Activated naive CD8-positive, alpha-beta T cell (primary cell): ENCODE results near the gene FCHSD2.
"Not testable (repeated sequence)": the region's sequence is repeated elsewhere in the genome, so short reads cannot be mapped to it uniquely, and the experiment has no call there.

Experiments
- H3K27ac Mint-ChIP-seq: one replicate; pipeline ENCODE4 v1.8.0; 2021; ENCODE audit warnings: mixed read lengths
- H3K27me3 Mint-ChIP-seq: one replicate; pipeline ENCODE4 v1.8.0; 2021; ENCODE audit warnings: mixed read lengths
- H3K36me3 Mint-ChIP-seq: one replicate; pipeline ENCODE4 v1.8.0; 2021; ENCODE audit warnings: mixed read lengths
- H3K4me1 Mint-ChIP-seq: one replicate; pipeline ENCODE4 v1.8.0; 2021; ENCODE audit warnings: low read depth, mixed read lengths
- H3K4me3 Mint-ChIP-seq: one replicate; pipeline ENCODE4 v1.8.0; 2021; ENCODE audit warnings: mild to moderate bottlenecking, mixed read lengths
- H3K9me3 Mint-ChIP-seq: one replicate; pipeline ENCODE4 v1.8.0; 2021; ENCODE audit warnings: low read depth, mixed read lengths

The FCHSD2 gene

DNA sequence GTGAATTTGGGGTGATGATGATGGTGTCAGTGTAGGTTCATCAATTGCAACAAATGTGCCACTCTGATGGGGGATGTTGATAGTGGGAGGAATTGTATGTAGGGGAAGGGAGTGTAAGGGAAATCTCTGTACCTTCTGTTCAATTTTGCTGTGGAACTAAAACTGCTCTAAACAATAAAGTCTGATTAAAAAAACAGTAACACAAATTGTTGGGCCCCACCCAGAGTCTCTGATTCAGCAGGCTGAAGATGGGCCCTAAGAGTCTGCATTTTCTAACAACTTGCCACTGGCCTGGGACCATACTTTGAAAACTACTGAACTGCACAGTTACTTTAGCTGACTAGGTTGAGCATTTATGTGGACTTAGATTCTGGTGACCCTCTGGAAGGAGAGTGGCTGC is 214.7 kb downstream of the FCHSD2 start:
- no peaks in the 10 kb centered on the region for H3K27me3 Mint-ChIP-seq
- H3K27ac Mint-ChIP-seq = no peak overlapping the region

DNA sequence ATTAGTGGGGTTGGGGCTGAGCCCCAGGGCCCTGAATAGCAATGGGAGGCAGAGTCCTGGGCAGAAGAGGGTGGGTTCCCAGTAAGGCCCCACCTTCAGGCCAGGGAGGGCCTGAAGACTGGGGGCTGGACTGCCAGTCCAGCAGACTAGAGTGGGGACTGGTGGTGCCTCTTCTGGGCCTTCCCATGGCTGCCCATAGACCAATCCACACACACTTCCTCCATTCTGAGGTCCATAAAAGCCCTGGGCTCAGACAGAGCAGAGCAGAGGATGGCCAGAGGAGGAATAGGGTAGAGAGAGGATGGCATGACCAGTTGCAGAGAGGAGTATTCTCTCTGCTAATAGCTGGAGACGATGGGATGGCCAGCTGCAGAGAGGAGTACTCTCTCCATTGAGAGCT is 216.0 kb downstream of the FCHSD2 start:
- no peaks in the 10 kb centered on the region for H3K9me3 Mint-ChIP-seq
- H3K27me3 Mint-ChIP-seq = no peaks in the 10 kb centered on the region
- peaks cover 4% of the 10 kb centered on the region for H3K36me3 Mint-ChIP-seq
- H3K4me3 Mint-ChIP-seq = no peak overlapping the region
- peaks cover 6% of the 10 kb centered on the region for H3K4me1 Mint-ChIP-seq
- no peak overlapping the region for H3K27ac Mint-ChIP-seq

More for the DNA sequence above, 214.7 kb downstream of the FCHSD2 start:
- Mint-ChIP-seq H3K9me3 (no peaks in the 10 kb centered on the region), H3K36me3 (no peaks in the 10 kb centered on the region), H3K4me1 (peaks cover 6% of the 10 kb centered on the region), H3K4me3 (no peak overlapping the region)

DNA sequence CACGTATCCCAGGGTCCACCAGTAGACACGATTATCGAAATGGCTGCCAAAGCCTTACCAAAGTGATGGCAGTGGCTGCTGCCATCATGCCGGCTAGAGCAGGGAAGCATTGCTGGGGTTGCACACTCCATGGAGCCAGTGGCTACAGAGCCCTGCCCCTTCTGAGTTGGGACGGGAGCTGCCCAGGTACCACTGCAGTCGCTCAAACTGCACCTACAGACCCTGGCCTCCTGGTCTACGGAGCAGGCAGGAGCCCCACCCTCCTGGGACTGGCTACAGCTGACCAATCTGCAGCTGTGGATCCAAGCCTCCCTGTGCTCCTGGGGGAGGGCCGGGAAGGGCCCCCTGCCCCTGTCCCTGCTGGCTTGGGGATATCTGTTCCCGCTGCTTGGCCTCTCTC is 216.5 kb downstream of the FCHSD2 start:
- H3K4me1 Mint-ChIP-seq = peaks cover 6% of the 10 kb centered on the region
- H3K9me3 Mint-ChIP-seq = no peaks in the 10 kb centered on the region
- H3K27ac Mint-ChIP-seq = no peak overlapping the region
- peaks cover 4% of the 10 kb centered on the region for H3K36me3 Mint-ChIP-seq
- no peaks in the 10 kb centered on the region for H3K27me3 Mint-ChIP-seq
- no peak overlapping the region for H3K4me3 Mint-ChIP-seq

DNA sequence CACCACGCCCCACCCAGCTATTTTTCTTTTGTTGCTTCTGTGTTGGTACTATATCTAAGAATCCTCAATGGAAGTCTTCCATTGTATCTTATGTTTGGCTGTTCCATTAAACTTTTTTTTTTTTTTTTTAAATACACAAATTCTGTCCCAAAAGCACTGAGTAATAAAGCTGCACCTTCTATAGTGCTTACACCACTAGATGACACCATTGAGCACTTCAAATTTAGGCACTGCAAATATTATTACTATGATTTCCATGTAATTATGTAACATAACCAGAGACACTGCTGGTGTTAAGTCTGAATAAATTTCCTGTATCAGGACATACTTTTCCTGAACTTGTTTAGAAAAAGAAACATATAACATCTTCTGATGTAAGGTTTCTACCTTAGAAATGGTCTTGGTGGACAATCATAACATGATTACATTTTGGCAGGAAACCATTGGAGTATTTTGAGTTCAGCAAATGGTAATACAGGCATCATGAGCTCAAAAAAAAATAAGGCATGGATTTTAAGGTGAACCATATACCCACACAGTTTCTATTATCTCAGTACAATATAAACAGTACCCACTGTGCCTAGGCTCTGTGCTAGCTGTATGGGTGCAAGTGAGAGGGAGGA is 217.4 kb downstream of the FCHSD2 start:
- Mint-ChIP-seq H3K4me1 (peaks cover 6% of the 10 kb centered on the region), H3K27me3 (no peaks in the 10 kb centered on the region), H3K4me3 (no peak overlapping the region), H3K27ac (no peak overlapping the region), H3K36me3 (peaks cover 6% of the 10 kb centered on the region), H3K9me3 (no peaks in the 10 kb centered on the region)

DNA sequence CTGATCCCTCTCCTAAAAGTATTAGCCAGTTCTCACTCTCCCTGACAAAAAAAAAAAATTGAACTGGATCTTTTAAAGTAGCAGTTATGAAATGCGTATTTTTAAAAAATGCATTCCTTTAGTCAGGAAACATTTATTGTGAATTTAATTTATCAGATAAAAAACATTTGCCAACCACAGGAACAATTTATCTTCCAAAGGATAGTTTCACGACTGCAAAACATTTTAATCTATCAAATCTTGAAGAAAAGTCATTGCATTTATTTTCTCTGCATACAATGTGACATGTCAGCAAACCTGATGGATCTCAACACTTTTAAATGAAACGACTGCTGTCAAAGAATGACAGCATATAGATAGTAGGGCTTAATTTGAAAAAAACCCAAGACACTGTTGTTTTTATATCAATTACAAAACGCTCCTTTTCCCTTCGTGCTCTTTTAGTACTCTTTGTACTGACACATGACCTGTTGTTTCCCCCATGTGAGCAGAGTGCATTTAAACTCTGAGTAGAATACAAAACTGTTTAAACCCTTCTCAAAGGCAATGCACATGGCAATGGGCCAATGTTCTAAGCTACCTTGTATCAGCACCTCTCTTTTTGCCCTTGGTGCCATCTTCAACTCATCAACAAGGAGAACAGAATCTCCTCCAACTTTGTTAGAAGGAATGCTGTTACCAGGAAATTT is 220.9 kb downstream of the FCHSD2 start:
- Mint-ChIP-seq H3K9me3 (no peaks in the 10 kb centered on the region), H3K27ac (no peak overlapping the region), H3K36me3 (peaks cover 14% of the 10 kb centered on the region), H3K4me3 (no peak overlapping the region), H3K27me3 (no peaks in the 10 kb centered on the region), H3K4me1 (peaks cover 4% of the 10 kb centered on the region)

DNA sequence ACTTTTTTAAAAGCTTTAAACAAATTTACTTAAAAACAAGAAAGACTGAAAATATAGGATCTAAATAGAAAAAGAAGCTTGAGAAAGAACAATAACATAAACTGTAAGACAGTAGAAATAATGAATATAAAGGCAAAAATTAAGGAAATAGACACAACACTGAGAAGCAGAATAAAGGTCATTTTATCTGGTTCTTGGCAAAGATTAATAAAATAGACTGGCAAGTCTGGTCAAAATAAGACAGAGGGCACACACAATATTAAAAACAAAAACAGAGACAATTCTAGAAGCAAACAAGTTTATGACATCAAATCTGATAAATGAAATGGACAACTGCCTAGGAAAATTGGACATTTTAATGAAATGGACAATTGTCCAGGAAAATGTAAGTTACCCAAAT is 222.1 kb downstream of the FCHSD2 start:
- Mint-ChIP-seq H3K27ac (no peak overlapping the region), H3K9me3 (no peaks in the 10 kb centered on the region), H3K4me3 (no peak overlapping the region), H3K27me3 (no peaks in the 10 kb centered on the region), H3K4me1 (peaks cover 4% of the 10 kb centered on the region), H3K36me3 (peaks cover 20% of the 10 kb centered on the region)

DNA sequence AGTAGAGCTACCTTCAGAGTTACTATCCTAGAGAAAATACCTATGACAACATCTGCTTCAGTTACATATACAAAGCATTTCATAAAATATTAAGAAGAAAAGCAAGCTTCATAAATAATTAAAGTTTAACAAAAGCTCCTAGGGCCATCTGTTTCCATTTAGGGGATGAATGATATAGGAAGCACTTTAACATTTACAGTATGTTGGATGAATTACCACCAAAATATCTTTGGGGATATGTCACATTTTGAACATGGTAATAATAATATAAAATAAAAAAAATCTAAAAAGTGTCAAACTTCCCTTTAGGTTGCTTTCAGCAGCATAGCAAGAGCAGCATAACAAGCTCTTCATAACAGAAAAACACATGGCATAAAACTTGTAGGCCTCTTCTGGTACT is 223.3 kb downstream of the FCHSD2 start:
- H3K27me3 Mint-ChIP-seq = no peaks in the 10 kb centered on the region
- H3K9me3 Mint-ChIP-seq = peaks cover 4% of the 10 kb centered on the region
- no peak overlapping the region for H3K4me3 Mint-ChIP-seq
- H3K27ac Mint-ChIP-seq = no peak overlapping the region
- peaks cover 26% of the 10 kb centered on the region for H3K36me3 Mint-ChIP-seq
- H3K4me1 Mint-ChIP-seq = no peaks in the 10 kb centered on the region

DNA sequence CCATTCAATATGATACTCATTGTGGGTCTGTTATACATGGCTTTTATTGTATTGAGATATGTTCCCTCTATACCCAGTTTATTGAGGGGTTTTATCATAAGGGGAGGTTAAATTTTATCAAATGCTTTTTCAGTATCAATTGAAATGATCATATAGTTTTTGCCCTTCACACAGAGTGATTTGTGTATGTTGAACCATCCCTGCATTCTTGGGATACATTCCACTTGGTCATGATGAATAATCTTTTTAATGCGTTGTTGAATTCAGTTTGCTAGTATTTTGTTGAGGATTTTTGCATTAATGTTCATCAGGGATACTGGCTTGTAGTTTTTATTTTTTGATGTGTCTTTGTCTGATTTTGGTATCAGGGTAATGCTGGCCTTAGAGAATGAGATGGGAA is 229.9 kb downstream of the FCHSD2 start:
- H3K9me3 Mint-ChIP-seq = peaks cover 26% of the 10 kb centered on the region
- H3K4me3 Mint-ChIP-seq = no peak overlapping the region
- no peaks in the 10 kb centered on the region for H3K4me1 Mint-ChIP-seq
- H3K27ac Mint-ChIP-seq = no peak overlapping the region
- H3K36me3 Mint-ChIP-seq = peaks cover 44% of the 10 kb centered on the region
- H3K27me3 Mint-ChIP-seq = no peaks in the 10 kb centered on the region

DNA sequence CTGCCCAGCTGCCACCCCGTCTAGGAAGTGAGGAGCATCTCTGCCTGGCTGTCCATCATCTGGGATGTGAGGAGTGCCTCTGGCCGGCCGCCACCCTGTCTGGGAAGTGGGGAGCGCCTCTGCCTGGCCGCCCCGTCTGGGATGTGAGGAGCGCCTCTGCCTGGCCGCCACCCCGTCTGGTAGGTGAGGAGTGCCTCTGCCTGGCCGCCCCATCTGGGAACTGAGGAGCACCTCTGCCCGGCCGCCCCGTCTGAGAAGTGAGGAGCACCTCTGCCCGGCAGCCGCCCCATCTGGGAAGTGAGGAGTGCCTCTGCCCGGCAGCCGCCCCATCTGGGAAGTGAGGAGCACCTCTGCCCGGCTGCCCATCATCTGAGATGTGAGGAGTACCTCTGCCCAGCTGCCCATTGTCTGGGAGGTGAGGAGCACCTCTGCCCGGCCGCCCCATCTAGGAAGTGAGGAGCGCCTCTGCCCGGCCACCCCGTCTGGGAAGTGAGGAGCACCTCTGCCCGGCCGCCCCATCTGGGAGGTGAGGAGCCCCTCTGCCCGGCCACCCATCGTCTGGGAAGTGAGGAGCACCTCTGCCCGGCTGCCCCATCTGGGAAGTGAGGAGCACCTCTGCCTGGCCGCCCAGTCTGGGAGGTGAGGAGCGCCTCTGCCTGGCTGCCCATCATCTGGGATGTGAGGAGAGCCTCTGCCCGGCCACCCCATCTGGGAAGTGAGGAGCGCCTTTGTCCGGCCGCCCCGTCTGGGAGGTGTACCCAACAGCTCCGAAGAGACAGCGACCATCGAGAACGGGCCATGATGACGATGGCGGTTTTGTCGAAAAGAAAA is 232.3 kb downstream of the FCHSD2 start:
- not testable (repeated sequence) for H3K4me3 Mint-ChIP-seq, H3K27me3 Mint-ChIP-seq, H3K4me1 Mint-ChIP-seq, H3K27ac Mint-ChIP-seq
- peaks cover 26% of the 10 kb centered on the region for H3K9me3 Mint-ChIP-seq
- H3K36me3 Mint-ChIP-seq = peaks cover 36% of the 10 kb centered on the region

DNA sequence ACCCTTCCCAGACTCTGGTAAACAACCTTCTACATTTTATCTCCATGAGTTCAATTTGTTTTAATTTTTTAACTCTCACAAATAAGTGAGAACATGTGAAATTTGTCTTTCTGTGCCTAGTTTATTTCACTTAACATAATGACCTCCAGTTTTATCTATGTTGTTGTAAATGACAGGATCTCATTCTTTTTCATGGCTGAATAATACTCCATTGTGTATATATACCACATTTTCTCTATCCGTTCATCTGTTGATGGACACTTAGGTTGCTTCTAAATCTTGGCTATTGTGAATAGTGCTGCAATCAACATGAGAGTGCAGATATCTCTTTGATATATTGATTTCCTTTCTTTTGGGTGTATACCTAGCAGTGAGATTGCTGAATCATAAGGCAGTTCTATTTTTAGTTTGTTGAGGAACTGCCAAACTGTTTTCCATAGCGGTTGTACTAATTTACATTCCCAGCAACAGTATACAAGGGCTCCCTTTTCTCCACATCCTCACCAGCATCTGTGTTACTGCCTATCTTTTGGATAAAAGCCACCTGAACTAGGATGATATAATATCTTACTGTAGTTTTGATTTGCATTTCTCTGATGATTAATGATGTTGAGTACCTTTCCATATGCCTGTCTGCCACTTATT is 234.0 kb downstream of the FCHSD2 start:
- Mint-ChIP-seq H3K4me3 (no peak overlapping the region), H3K4me1 (no peaks in the 10 kb centered on the region), H3K36me3 (peaks cover 28% of the 10 kb centered on the region), H3K27me3 (no peaks in the 10 kb centered on the region), H3K9me3 (peaks cover 22% of the 10 kb centered on the region), H3K27ac (no peak overlapping the region)

DNA sequence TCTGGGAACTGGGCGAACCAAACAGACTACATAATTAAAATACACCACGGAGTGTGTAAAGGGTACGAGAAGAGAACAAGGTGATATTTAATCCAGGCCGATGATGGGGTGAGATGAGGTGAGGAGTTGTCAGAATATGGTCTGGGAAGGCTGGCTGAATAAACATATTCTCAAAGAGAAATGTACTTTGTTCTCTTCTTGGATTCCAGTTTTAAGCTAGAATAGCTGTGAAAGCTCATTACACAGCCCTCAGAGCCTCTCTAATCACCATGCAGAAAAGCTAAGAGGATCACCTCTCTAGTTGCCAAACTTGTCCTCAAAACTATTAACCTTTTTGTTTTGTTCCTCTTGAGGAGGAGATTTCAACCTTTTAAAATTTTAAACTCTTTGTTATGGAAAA is 238.1 kb downstream of the FCHSD2 start:
- H3K4me1 Mint-ChIP-seq = no peaks in the 10 kb centered on the region
- peaks cover 6% of the 10 kb centered on the region for H3K9me3 Mint-ChIP-seq
- peaks cover 16% of the 10 kb centered on the region for H3K36me3 Mint-ChIP-seq
- H3K4me3 Mint-ChIP-seq = no peak overlapping the region
- H3K27ac Mint-ChIP-seq = no peak overlapping the region
- H3K27me3 Mint-ChIP-seq = no peaks in the 10 kb centered on the region

DNA sequence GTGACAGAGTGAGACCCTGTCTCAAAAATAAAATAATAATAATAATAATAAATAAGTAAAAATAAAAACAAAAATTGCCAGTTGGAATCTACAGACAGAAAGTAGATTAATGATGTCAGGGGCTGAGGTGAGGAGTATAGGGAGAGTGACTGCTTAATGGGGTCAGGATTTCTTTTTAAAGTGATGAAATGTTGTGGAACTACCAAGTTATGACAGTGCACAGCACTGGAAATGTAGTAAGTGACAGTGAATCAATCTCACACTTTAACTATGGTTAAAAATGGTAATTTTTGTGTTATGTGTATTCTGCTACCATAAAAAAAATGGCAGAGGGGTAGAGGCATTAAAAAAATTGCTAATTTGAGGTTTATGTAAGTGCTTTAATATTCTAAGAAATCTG is 240.7 kb downstream of the FCHSD2 start:
- no peak overlapping the region for H3K27ac Mint-ChIP-seq
- no peaks in the 10 kb centered on the region for H3K27me3 Mint-ChIP-seq
- no peaks in the 10 kb centered on the region for H3K9me3 Mint-ChIP-seq
- H3K36me3 Mint-ChIP-seq = peaks cover 10% of the 10 kb centered on the region
- H3K4me3 Mint-ChIP-seq = no peak overlapping the region
- no peaks in the 10 kb centered on the region for H3K4me1 Mint-ChIP-seq

DNA sequence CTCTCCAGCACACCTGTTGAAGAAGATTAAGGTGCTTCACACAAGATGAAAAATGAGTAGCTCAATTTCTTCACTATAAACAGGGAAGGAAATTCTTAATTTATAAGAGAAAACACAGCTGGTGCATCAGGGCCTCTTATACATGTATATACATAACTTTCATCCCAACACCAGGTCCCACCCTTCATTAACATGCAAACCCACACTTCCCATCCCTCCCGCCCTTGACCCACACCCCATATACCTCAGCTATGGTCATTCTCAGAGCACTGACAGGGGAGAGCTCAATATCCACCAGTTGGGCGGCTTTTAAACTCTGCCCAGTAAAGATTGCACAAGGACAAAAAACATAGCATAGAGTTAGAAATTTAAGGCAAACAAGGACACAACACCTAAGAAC is 242.1 kb downstream of the FCHSD2 start:
- H3K27ac Mint-ChIP-seq = no peak overlapping the region
- no peaks in the 10 kb centered on the region for H3K4me1 Mint-ChIP-seq
- H3K36me3 Mint-ChIP-seq = peaks cover 14% of the 10 kb centered on the region
- no peaks in the 10 kb centered on the region for H3K27me3 Mint-ChIP-seq
- H3K4me3 Mint-ChIP-seq = no peak overlapping the region
- H3K9me3 Mint-ChIP-seq = no peaks in the 10 kb centered on the region

DNA sequence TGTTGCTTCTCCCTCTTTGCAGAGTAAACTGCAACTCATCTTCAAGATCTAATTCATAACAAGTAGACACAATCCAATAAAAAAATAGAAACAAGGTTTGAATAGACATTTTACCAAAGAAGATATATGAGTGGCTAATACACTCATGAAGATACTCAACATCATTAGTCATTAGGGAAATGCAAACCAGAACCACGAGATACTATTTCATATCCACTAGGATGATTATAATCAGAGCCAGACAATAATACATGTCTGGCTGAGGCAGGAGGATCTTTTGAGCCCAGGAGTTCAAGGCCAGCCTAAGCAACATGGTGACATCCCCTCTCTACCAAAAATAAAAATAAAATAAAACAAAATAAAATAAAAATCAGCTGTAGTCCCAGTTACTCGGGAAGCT is 242.9 kb downstream of the FCHSD2 start:
- Mint-ChIP-seq H3K27ac (no peak overlapping the region), H3K4me1 (no peaks in the 10 kb centered on the region), H3K27me3 (no peaks in the 10 kb centered on the region), H3K36me3 (peaks cover 14% of the 10 kb centered on the region), H3K9me3 (no peaks in the 10 kb centered on the region), H3K4me3 (no peak overlapping the region)

DNA sequence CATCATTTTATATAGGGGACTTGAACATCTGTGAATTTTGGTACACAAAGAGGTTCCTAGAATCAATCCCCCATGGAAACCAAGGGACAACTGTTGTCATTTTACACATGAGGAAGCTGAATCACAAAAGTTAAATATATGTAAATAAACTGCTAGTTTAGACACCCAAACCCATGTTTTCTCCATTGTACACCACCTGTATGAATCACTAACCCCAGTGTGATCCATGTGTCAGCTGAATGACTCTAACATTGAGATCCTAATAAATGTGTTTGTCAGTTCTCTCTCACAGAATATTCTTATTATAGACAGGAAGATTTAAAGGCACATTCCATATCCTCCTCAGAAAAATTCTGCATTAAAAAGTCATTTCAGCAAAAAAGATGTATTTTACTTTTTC is 244.6 kb downstream of the FCHSD2 start:
- no peaks in the 10 kb centered on the region for H3K4me1 Mint-ChIP-seq
- H3K4me3 Mint-ChIP-seq = no peak overlapping the region
- no peaks in the 10 kb centered on the region for H3K27me3 Mint-ChIP-seq
- H3K36me3 Mint-ChIP-seq = peaks cover 10% of the 10 kb centered on the region
- H3K9me3 Mint-ChIP-seq = no peaks in the 10 kb centered on the region
- H3K27ac Mint-ChIP-seq = no peak overlapping the region
